GM12891 (cell line): ENCODE measurements around the gene DPH5.

Experiments
- POLR2A ChIP-seq: IDR thresholded peaks from 2 replicates; pipeline ENCODE4 v1.6.1; 2011; ENCODE audit warnings: low read depth, low read length, control low read depth
- POLR2AphosphoS5 ChIP-seq: IDR thresholded peaks from 2 replicates; pipeline ENCODE4 v1.6.1; 2011; ENCODE audit warnings: low read depth, low read length, control low read depth
- TAF1 ChIP-seq: IDR thresholded peaks from 2 replicates; pipeline ENCODE4 v1.6.1; 2011; ENCODE audit warnings: low read depth, low read length, control low read depth

- TF ChIP-seq POLR2A (no peak), TAF1 (no peak), POLR2AphosphoS5 (no peak)
Measured at GRCh38 chr1:100950337-100950736, 75.2 kb downstream of the DPH5 start.
